Hepatocyte (in vitro differentiated cells): ENCODE measurements around the gene ZPR1. TPM values are rescaled to one million over a fixed set of nuclear protein-coding genes. Genes with fewer than 3 reads are reported as not detected.

Experiments
- DNase-seq: peaks from one replicate; pipeline ENCODE4 v3.0.0-alpha.2; 2016; ENCODE audit warnings: low spot score
- H2AFZ ChIP-seq: fragments of 200-600 bp; sonication (generic); 2 replicates; pipeline ENCODE4 v1.6.0; 2016; ENCODE audit warnings: antibody characterized with exemption, mild to moderate bottlenecking
- H3K27ac ChIP-seq: fragments of 200-600 bp; sonication (generic); 2 replicates; pipeline ENCODE4 v1.5.1; 2016; ENCODE audit warnings: mild to moderate bottlenecking
- H3K27me3 ChIP-seq: fragments of 200-600 bp; sonication (generic); 2 replicates; pipeline ENCODE4 v1.6.1; 2016
- H3K36me3 ChIP-seq: fragments of 200-600 bp; sonication (generic); replicated peaks from 2 replicates; pipeline ENCODE4 v1.5.1; 2016; ENCODE audit warnings: low read depth; ENCODE audit not compliant: insufficient read depth
- H3K4me1 ChIP-seq: fragments of 200-600 bp; sonication (generic); 2 replicates; pipeline ENCODE4 v1.5.1; 2016; ENCODE audit warnings: mild to moderate bottlenecking, moderate library complexity; ENCODE audit not compliant: insufficient read depth
- H3K4me2 ChIP-seq: fragments of 200-600 bp; sonication (generic); 2 replicates; pipeline ENCODE4 v1.6.0; 2016
- H3K4me3 ChIP-seq: fragments of 200-600 bp; sonication (generic); 2 replicates; pipeline ENCODE4 v1.5.1; 2016; ENCODE audit warnings: mild to moderate bottlenecking
- H3K79me2 ChIP-seq: fragments of 200-600 bp; sonication (generic); 2 replicates; pipeline ENCODE4 v1.6.0; 2017; ENCODE audit warnings: mild to moderate bottlenecking
- H3K9me2 ChIP-seq: fragments of 200-600 bp; sonication (generic); replicated peaks from 2 replicates; pipeline ENCODE4 v1.6.0; 2017; ENCODE audit warnings: mild to moderate bottlenecking; ENCODE audit not compliant: insufficient read depth
- H3K9me3 ChIP-seq: fragments of 200-600 bp; sonication (generic); 2 replicates; pipeline ENCODE4 v1.5.1; 2016; ENCODE audit warnings: low read depth, mild to moderate bottlenecking
- H4K20me1 ChIP-seq: fragments of 200-600 bp; sonication (generic); 2 replicates; pipeline ENCODE4 v1.6.0; 2016; ENCODE audit warnings: mild to moderate bottlenecking; ENCODE audit not compliant: insufficient read depth, poor library complexity, severe bottlenecking
- CTCF ChIP-seq: fragments of 200-600 bp; sonication (generic); IDR thresholded peaks from 2 replicates; pipeline ENCODE4 v1.5.1; 2016; ENCODE audit warnings: antibody characterized with exemption, mild to moderate bottlenecking; ENCODE audit not compliant: poor library complexity
- EZH2 ChIP-seq: fragments of 200-600 bp; sonication (generic); IDR thresholded peaks from 2 replicates; pipeline ENCODE4 v1.6.1; 2016; ENCODE audit warnings: antibody characterized with exemption, mild to moderate bottlenecking, borderline replicate concordance
- EZH2phosphoT487 ChIP-seq: fragments of 200-600 bp; sonication (generic); IDR thresholded peaks from one replicate; pipeline ENCODE4 v1.6.1; 2018; ENCODE audit warnings: antibody characterized with exemption, mild to moderate bottlenecking, low read depth, moderate library complexity; ENCODE audit not compliant: unreplicated experiment, severe bottlenecking
- WGBS: methylation state at CpG from one replicate; pipeline ENCODE4 v1.1.6; 2016; ENCODE audit warnings: low lambda C conversion rate; ENCODE audit errors: missing lambda C conversion rate; 5-methylcytosine and 5-hydroxymethylcytosine counted together
- polyA plus RNA-seq: library from polyadenylated mRNA; unstranded; fragments of >200 nt; fragmentation: Nextera tagmentation; extraction: Ambion mirVana; gene quantifications from 2 replicates; pipeline ENCODE4 v1.2.1, GENCODE V29; 2016
- total RNA-seq: library from RNA; depleted of rRNA; stranded (reverse); fragments of >200 nt; gene quantifications from 2 replicates; pipeline ENCODE4 v1.2.3, GENCODE V29; 2014

ZPR1 gene
- total and polyA plus RNA-seq, 2 experiments from 2014 or later = 38.6 to 50.1 TPM

GRCh38 chr11:116750070-116750718 is 37.6 kb downstream of the ZPR1 start:
- TF ChIP-seq EZH2phosphoT487 (no peak), CTCF (no peak), EZH2 (no peak)
- no peak for DNase-seq
- H3K36me3 ChIP-seq = no peaks in the 10 kb centered on the region
- no peak overlapping the region for H2AFZ ChIP-seq
- H4K20me1 ChIP-seq = no peaks in the 10 kb centered on the region
- H3K79me2 ChIP-seq = no peaks in the 10 kb centered on the region
- H3K9me3 ChIP-seq = no peaks in the 10 kb centered on the region
- no peak overlapping the region for H3K27ac ChIP-seq
- 95% methylated on average over 2 of the region's 2 CpGs for WGBS
- H3K4me1 ChIP-seq = no peaks in the 10 kb centered on the region
- H3K4me2 ChIP-seq = no peak overlapping the region
- no peak overlapping the region for H3K4me3 ChIP-seq
- no peaks in the 10 kb centered on the region for H3K27me3 ChIP-seq
- no peaks in the 10 kb centered on the region for H3K9me2 ChIP-seq

DNA sequence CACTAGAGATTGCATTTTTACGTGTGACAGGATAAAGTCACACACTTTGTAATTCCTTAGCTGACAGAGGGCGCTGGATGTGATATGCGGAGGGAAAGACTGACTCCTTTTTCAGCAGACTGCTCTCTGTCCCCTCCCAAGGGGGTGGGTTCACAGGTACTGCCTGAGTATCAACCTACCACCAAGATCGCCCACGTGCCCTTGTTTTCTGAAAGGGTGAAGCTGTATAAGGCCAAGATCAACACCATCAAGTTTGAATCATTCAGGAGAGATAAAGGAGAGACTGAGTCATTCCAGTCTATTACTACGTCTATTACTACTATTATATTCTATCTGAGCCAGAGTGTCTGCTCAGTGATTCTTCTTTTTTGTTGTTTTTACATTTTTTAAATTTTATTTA is 45.7 kb downstream of the ZPR1 start:
- no peak for DNase-seq
- Histone ChIP-seq H3K27me3 (no peaks in the 10 kb centered on the region), H3K4me2 (no peak overlapping the region), H4K20me1 (no peaks in the 10 kb centered on the region), H3K9me3 (no peaks in the 10 kb centered on the region), H3K4me1 (no peaks in the 10 kb centered on the region), H3K79me2 (no peaks in the 10 kb centered on the region), H2AFZ (no peak overlapping the region), H3K27ac (no peak overlapping the region), H3K36me3 (no peaks in the 10 kb centered on the region), H3K9me2 (no peaks in the 10 kb centered on the region), H3K4me3 (no peak overlapping the region)
- WGBS = 67% methylated on average over 6 of the region's 6 CpGs
- no peak for TF ChIP-seq EZH2phosphoT487
- no peak for TF ChIP-seq CTCF
- no peak for TF ChIP-seq EZH2

DNA sequence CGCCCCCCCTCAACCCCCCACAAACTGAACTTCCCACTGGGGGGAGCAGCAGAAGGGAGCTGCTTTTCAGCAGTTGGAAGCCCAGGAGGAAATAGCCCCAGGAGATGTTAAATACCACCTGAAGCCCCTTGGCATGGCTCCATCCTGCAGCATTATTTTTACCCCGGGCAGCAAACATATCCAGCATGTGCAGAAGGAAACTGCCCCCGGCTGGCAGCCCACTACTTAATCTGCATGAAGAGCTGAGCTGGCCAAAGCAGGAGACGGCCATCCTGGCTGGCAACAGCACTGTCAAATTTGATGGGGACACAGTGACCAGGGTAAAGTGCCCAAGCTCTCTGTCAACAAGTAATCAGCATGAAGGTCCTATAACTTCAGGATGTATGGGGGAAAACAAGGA is 47.1 kb downstream of the ZPR1 start:
- H3K79me2 ChIP-seq = no peaks in the 10 kb centered on the region
- no peaks in the 10 kb centered on the region for H3K4me1 ChIP-seq
- no peak overlapping the region for H3K4me3 ChIP-seq
- H3K9me2 ChIP-seq = no peaks in the 10 kb centered on the region
- H3K9me3 ChIP-seq = no peaks in the 10 kb centered on the region
- H3K36me3 ChIP-seq = no peaks in the 10 kb centered on the region
- H4K20me1 ChIP-seq = no peaks in the 10 kb centered on the region
- H2AFZ ChIP-seq = no peak overlapping the region
- DNase-seq = no peak
- WGBS = 70% methylated on average over 4 of the region's 4 CpGs
- H3K4me2 ChIP-seq = no peak overlapping the region
- TF ChIP-seq EZH2phosphoT487 (no peak), EZH2 (no peak), CTCF (no peak)
- no peak overlapping the region for H3K27ac ChIP-seq
- H3K27me3 ChIP-seq = no peaks in the 10 kb centered on the region

- Histone ChIP-seq H3K4me1 (no peaks in the 10 kb centered on the region), H3K27ac (no peak overlapping the region), H2AFZ (no peak overlapping the region), H3K4me3 (no peak overlapping the region), H3K4me2 (no peak overlapping the region), H3K9me3 (no peaks in the 10 kb centered on the region), H4K20me1 (no peaks in the 10 kb centered on the region), H3K79me2 (no peaks in the 10 kb centered on the region), H3K36me3 (no peaks in the 10 kb centered on the region), H3K27me3 (no peaks in the 10 kb centered on the region), H3K9me2 (no peaks in the 10 kb centered on the region)
- TF ChIP-seq CTCF (no peak), EZH2 (no peak), EZH2phosphoT487 (no peak)
- WGBS = 87% methylated on average over 2 of the region's 2 CpGs
- DNase-seq = no peak
Measured at GRCh38 chr11:116738975-116739374, 48.8 kb downstream of the ZPR1 start.
